CD4-positive, alpha-beta T cell treated with Interleukin-17A for 1 hour (primary cell): ENCODE results near the gene PER2.

Source experiments
- DNase-seq: peaks from one replicate; pipeline ENCODE4 v3.0.0-alpha.2; 2020

PER2 gene

GRCh38 chr2:238262496-238263122 lies 25.8 kb downstream of the PER2 start:
- no peak for DNase-seq

GRCh38 chr2:238261718-238262375 lies 26.6 kb downstream of the PER2 start:
- DNase-seq: no peak

GRCh38 chr2:238260883-238261282 lies 27.5 kb downstream of the PER2 start:
- no peak for DNase-seq

- no peak for DNase-seq
Measured at GRCh38 chr2:238259061-238260020, 29.1 kb downstream of the PER2 start.

- DNase-seq: no peak
Measured at GRCh38 chr2:238257786-238258700, 30.4 kb downstream of the PER2 start.

GRCh38 chr2:238256594-238257104 lies 31.8 kb downstream of the PER2 start:
- DNase-seq: peak; percentile 83

- DNase-seq: no peak
Measured at GRCh38 chr2:238256111-238256510, 32.3 kb downstream of the PER2 start.

- no peak for DNase-seq
Measured at GRCh38 chr2:238255636-238256035, 32.8 kb downstream of the PER2 start.

GRCh38 chr2:238255151-238255551 lies 33.3 kb downstream of the PER2 start:
- DNase-seq: no peak

- DNase-seq: no peak
Measured at GRCh38 chr2:238254095-238254723, 34.2 kb downstream of the PER2 start.

GRCh38 chr2:238252766-238253630 lies 35.4 kb downstream of the PER2 start:
- DNase-seq: no peak

GRCh38 chr2:238251986-238252385 lies 36.4 kb downstream of the PER2 start:
- DNase-seq: no peak

- DNase-seq: no peak
Measured at GRCh38 chr2:238251331-238251730, 37.1 kb downstream of the PER2 start.

GRCh38 chr2:238250896-238251295 lies 37.5 kb downstream of the PER2 start:
- no peak for DNase-seq

- no peak for DNase-seq
Measured at GRCh38 chr2:238247841-238248453, 40.5 kb downstream of the PER2 start.

- no peak for DNase-seq
Measured at GRCh38 chr2:238247002-238247822, 41.2 kb downstream of the PER2 start.

- DNase-seq: no peak
Measured at GRCh38 chr2:238244151-238244550, 44.3 kb downstream of the PER2 start.

GRCh38 chr2:238243496-238244076 lies 44.8 kb downstream of the PER2 start:
- DNase-seq: no peak
